ENCODE data around the gene CHCHD5. TPM values are rescaled to one million over a fixed set of nuclear protein-coding genes. Genes with fewer than 3 reads are reported as not detected.

The CHCHD5 gene
- total RNA-seq, 1 experiment from 2014 or later = 33.2 TPM

DNA sequence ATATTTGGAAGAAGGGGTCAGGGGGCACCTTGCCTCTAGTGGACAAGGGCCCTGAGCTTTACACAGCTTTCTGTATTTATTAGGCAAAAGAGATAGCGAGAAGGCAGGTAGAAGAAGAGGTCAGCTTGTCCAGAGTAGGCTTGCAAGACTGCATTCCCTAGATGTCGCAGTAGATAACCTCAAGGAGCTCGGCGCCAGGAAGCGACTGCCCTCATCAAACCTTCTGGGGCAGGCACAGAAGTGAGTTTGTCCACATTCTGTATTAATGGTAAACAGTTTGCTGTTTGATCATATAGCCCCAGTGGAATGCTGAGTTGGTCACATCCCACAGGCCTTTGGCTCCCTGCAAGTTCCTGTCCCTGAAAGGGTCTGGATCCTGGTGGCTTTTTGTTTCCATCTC, 7.0 kb downstream of the CHCHD5 start (continued):
- TF ChIP-seq, protein P1, sequence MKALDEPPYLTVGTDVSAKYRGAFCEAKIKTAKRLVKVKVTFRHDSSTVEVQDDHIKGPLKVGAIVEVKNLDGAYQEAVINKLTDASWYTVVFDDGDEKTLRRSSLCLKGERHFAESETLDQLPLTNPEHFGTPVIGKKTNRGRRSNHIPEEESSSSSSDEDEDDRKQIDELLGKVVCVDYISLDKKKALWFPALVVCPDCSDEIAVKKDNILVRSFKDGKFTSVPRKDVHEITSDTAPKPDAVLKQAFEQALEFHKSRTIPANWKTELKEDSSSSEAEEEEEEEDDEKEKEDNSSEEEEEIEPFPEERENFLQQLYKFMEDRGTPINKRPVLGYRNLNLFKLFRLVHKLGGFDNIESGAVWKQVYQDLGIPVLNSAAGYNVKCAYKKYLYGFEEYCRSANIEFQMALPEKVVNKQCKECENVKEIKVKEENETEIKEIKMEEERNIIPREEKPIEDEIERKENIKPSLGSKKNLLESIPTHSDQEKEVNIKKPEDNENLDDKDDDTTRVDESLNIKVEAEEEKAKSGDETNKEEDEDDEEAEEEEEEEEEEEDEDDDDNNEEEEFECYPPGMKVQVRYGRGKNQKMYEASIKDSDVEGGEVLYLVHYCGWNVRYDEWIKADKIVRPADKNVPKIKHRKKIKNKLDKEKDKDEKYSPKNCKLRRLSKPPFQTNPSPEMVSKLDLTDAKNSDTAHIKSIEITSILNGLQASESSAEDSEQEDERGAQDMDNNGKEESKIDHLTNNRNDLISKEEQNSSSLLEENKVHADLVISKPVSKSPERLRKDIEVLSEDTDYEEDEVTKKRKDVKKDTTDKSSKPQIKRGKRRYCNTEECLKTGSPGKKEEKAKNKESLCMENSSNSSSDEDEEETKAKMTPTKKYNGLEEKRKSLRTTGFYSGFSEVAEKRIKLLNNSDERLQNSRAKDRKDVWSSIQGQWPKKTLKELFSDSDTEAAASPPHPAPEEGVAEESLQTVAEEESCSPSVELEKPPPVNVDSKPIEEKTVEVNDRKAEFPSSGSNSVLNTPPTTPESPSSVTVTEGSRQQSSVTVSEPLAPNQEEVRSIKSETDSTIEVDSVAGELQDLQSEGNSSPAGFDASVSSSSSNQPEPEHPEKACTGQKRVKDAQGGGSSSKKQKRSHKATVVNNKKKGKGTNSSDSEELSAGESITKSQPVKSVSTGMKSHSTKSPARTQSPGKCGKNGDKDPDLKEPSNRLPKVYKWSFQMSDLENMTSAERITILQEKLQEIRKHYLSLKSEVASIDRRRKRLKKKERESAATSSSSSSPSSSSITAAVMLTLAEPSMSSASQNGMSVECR (CRISPR knock-in tag; IDR thresholded peaks at IDR 0.05; ENCODE audit: borderline replicate concordance) = no peak
- TF ChIP-seq SMAD3 (CRISPR knock-in tag; IDR thresholded peaks at IDR 0.05; ENCODE audit: borderline replicate concordance) (no peak), SP1 (CRISPR knock-in tag; conservative IDR thresholded peaks at IDR 0.05) (no peak), GRHL2 (CRISPR knock-in tag; IDR thresholded peaks at IDR 0.05; ENCODE audit: insufficient replicate concordance, severe bottlenecking) (no peak)
- TF ChIP-seq, protein P2, sequence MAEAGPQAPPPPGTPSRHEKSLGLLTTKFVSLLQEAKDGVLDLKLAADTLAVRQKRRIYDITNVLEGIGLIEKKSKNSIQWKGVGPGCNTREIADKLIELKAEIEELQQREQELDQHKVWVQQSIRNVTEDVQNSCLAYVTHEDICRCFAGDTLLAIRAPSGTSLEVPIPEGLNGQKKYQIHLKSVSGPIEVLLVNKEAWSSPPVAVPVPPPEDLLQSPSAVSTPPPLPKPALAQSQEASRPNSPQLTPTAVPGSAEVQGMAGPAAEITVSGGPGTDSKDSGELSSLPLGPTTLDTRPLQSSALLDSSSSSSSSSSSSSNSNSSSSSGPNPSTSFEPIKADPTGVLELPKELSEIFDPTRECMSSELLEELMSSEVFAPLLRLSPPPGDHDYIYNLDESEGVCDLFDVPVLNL (CRISPR knock-in tag; IDR thresholded peaks at IDR 0.05; ENCODE audit: borderline replicate concordance, low read depth) = no peak

DNA sequence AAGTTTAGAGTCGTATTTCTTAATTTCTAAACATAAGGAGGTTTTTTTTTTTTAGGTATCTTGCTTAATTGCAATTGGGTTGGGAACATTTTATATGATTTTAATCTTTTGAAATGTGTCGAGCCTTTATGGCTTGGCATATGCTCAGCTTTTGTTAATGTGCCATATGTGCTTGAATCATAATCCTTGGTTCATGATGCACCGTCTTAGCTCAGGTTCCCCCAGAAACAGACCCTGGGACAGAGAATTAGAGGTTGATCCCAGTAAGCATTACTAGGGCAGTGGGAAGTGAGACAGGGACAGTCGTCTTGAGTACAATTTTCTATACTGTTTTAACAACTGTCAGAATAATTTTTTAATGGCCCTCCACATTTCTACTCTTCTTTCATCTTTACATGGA, 9.3 kb downstream of the CHCHD5 start:
- peaks cover 8% of the 10 kb centered on the region for H3K4me1 Mint-ChIP-seq
- no peak for DNase-seq (ENCODE audit: low spot score)
- H3K36me3 Mint-ChIP-seq = peaks cover 3% of the 10 kb centered on the region
- ATAC-seq = no peak
- CTCF ChIA-PET = interaction anchor here (1.9 kb wide), 1 partner anchor 348 kb away, joined by 4 read pairs; no protein-coding TSS in a partner anchor
- POLR2A ChIA-PET = no interaction called here
- peaks cover 6% of the 10 kb centered on the region; the same call in 1 of the 2 replicates for H3K9me3 Mint-ChIP-seq
- H3K4me3 Mint-ChIP-seq = no peak overlapping the region
- H3K27me3 Mint-ChIP-seq (ENCODE audit: low read depth) = no peaks in the 10 kb centered on the region
- H3K27ac Mint-ChIP-seq = no peak overlapping the region
- TF ChIP-seq, protein P3, sequence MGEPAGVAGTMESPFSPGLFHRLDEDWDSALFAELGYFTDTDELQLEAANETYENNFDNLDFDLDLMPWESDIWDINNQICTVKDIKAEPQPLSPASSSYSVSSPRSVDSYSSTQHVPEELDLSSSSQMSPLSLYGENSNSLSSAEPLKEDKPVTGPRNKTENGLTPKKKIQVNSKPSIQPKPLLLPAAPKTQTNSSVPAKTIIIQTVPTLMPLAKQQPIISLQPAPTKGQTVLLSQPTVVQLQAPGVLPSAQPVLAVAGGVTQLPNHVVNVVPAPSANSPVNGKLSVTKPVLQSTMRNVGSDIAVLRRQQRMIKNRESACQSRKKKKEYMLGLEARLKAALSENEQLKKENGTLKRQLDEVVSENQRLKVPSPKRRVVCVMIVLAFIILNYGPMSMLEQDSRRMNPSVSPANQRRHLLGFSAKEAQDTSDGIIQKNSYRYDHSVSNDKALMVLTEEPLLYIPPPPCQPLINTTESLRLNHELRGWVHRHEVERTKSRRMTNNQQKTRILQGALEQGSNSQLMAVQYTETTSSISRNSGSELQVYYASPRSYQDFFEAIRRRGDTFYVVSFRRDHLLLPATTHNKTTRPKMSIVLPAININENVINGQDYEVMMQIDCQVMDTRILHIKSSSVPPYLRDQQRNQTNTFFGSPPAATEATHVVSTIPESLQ (CRISPR knock-in tag; IDR thresholded peaks at IDR 0.05) = no peak
- TF ChIP-seq, protein P4, sequence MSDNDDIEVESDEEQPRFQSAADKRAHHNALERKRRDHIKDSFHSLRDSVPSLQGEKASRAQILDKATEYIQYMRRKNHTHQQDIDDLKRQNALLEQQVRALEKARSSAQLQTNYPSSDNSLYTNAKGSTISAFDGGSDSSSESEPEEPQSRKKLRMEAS (CRISPR knock-in tag; IDR thresholded peaks at IDR 0.05) = no peak
- TF ChIP-seq, protein P5, sequence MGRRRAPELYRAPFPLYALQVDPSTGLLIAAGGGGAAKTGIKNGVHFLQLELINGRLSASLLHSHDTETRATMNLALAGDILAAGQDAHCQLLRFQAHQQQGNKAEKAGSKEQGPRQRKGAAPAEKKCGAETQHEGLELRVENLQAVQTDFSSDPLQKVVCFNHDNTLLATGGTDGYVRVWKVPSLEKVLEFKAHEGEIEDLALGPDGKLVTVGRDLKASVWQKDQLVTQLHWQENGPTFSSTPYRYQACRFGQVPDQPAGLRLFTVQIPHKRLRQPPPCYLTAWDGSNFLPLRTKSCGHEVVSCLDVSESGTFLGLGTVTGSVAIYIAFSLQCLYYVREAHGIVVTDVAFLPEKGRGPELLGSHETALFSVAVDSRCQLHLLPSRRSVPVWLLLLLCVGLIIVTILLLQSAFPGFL (CRISPR knock-in tag; IDR thresholded peaks at IDR 0.05; ENCODE audit: borderline replicate concordance) = no peak

DNA sequence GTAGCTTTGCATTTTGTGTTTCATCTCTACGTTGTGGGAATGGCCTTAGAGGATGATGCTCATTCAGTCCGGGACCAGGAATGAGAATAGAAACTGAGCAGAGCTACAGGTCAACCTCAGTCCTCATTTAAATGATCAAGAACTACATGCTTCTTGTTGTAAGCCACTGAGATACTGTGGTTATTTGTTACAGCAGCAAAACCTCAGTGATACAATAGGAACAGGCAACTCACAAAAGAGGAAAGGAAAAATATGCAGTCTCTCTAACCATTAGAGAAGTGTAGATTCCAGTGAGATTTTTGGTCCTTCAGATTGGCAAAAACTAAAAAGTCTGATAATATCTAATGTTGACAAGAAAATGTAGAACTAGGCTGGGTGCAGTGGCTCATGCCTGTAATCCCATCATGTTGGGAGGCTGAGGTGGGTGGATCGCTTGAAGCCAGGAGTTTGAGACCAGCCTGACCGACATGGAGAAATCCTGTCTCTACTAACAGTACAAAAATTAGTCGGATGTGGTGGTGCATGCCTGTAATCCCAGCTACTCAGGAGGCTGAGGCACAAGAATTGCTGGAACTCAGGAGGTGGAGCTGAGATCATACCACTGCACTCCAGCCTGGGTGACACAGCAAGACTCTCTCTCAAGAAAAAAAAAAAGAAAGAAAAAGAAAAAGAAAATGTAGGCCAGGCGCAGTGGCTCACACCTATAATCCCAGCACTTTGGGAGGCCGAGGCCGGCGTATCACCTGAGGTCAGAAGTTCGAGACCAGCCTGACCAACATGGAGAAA, 13.3 kb downstream of the CHCHD5 start:
- peaks cover 6% of the 10 kb centered on the region; the same call in 1 of the 2 replicates for H3K9me3 Mint-ChIP-seq
- ATAC-seq = no peak
- H3K4me3 Mint-ChIP-seq = no peak overlapping the region
- H3K27me3 Mint-ChIP-seq (ENCODE audit: low read depth) = no peaks in the 10 kb centered on the region
- H3K27ac Mint-ChIP-seq = no peak overlapping the region
- CTCF ChIA-PET = interaction anchor here (1.3 to 5.9 kb wide), 3 partner anchors 48 to 344 kb away, joined by 3 to 51 read pairs (median 5); partner anchors contain the start of gene SLC20A1
- no peaks in the 10 kb centered on the region for H3K36me3 Mint-ChIP-seq
- POLR2A ChIA-PET = interaction anchor here (0.6 kb wide), 1 partner anchor 22 kb away, joined by 4 read pairs; no protein-coding TSS in a partner anchor
- no peak for DNase-seq (ENCODE audit: low spot score)
- no peak for TF ChIP-seq SMAD4 (CRISPR knock-in tag; IDR thresholded peaks at IDR 0.05)
- TF ChIP-seq, protein P1 (CRISPR knock-in tag; IDR thresholded peaks at IDR 0.05; ENCODE audit: borderline replicate concordance) = no peak
- TF ChIP-seq, protein P2 (CRISPR knock-in tag; IDR thresholded peaks at IDR 0.05; ENCODE audit: borderline replicate concordance, low read depth) = no peak
- peaks cover 4% of the 10 kb centered on the region; the same call in 1 of the 2 replicates for H3K4me1 Mint-ChIP-seq

All from WTC11 (cell line).